OCI-LY3 (cell line): ENCODE data around the gene MED23.

ENCODE experiments used
- EZH2phosphoT487 ChIP-seq: fragments of 200-600 bp; shearing (Covaris generic); IDR thresholded peaks from 2 replicates; pipeline ENCODE4 v1.6.1; 2018; ENCODE audit warnings: antibody characterized with exemption, mixed run types, low read depth
- TF ChIP-seq, protein P1 (sequence below): fragments of 200-600, 300-600 bp; sonication (generic); IDR thresholded peaks from 2 replicates; pipeline ENCODE4 v1.5.1; 2014; ENCODE audit warnings: antibody characterized with exemption, low read length, low read depth

DNA sequence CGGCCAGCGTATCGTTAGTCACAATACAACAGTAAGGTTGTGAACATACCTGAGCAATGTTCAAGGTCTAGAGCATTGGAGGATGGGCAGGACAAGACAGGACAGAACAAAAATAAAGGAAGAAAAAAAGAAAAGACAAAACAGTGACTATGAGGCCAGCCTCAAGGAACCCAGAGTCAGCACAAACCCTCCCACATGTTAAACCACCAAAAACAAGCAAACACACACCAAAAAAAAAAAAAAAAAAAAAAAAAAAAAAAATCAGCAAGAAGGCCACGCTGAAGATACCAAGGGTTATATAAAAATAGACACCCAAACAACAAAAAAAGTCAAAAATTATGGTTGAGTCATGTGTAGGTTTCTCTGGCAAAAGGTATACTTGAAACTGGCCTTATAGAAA, 12.8 kb downstream of the MED23 start:
- TF ChIP-seq, protein P1, sequence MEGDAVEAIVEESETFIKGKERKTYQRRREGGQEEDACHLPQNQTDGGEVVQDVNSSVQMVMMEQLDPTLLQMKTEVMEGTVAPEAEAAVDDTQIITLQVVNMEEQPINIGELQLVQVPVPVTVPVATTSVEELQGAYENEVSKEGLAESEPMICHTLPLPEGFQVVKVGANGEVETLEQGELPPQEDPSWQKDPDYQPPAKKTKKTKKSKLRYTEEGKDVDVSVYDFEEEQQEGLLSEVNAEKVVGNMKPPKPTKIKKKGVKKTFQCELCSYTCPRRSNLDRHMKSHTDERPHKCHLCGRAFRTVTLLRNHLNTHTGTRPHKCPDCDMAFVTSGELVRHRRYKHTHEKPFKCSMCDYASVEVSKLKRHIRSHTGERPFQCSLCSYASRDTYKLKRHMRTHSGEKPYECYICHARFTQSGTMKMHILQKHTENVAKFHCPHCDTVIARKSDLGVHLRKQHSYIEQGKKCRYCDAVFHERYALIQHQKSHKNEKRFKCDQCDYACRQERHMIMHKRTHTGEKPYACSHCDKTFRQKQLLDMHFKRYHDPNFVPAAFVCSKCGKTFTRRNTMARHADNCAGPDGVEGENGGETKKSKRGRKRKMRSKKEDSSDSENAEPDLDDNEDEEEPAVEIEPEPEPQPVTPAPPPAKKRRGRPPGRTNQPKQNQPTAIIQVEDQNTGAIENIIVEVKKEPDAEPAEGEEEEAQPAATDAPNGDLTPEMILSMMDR, result no peak
- TF ChIP-seq EZH2phosphoT487, result no peak
